Natural killer cell (primary cell): ENCODE results near the gene ACTL10. TPM values are rescaled to one million over a fixed set of nuclear protein-coding genes. Genes with fewer than 3 reads are reported as not detected.

Experiments
- ATAC-seq, 3 donors: fragments of 150-1000 bp in 2 of 3; fragments of 200-7000 bp in 1 of 3; cut with Tn5 transposase; 1 replicate in 1 of 3; 2 replicates in 2 of 3; pipeline ENCODE4 v1.10.0; 2021; ENCODE audit warnings: mild to moderate bottlenecking in 2 of 3, moderate library complexity in 2 of 3
- DNase-seq, 2 donors: peaks; one replicate each; pipeline versions ENCODE4 v3.0.0 to v3.0.0-alpha.2; 2013 to 2021; ENCODE audit warnings: mixed read lengths in 1 of 2
- H3K27ac ChIP-seq: one replicate; pipeline ENCODE4 v1.5.1; 2013; ENCODE audit warnings: mild to moderate bottlenecking, low read length
- H3K27me3 ChIP-seq: one replicate; pipeline ENCODE4 v1.6.1; 2013; ENCODE audit warnings: low read length; ENCODE audit not compliant: control insufficient read depth, insufficient read depth
- H3K36me3 ChIP-seq: one replicate; pipeline ENCODE4 v1.6.1; 2013; ENCODE audit warnings: low read length; ENCODE audit not compliant: control insufficient read depth, insufficient read depth
- H3K4me1 ChIP-seq: one replicate; pipeline ENCODE4 v1.6.1; 2013; ENCODE audit warnings: low read length; ENCODE audit not compliant: control insufficient read depth, insufficient read depth
- H3K4me3 ChIP-seq: one replicate; pipeline ENCODE4 v1.5.1; 2013; ENCODE audit warnings: low read length
- H3K9me3 ChIP-seq: one replicate; pipeline ENCODE4 v1.6.1; 2013; ENCODE audit warnings: low read length; ENCODE audit not compliant: control insufficient read depth, insufficient read depth
- H3K27ac Mint-ChIP-seq, 2 donors: one replicate each; pipeline ENCODE4 v1.8.0; 2022; ENCODE audit warnings: mild to moderate bottlenecking in 2 of 2, mixed read lengths in 2 of 2, moderate library complexity in 1 of 2
- H3K27me3 Mint-ChIP-seq, 2 donors: one replicate each; pipeline ENCODE4 v1.8.0; 2022; ENCODE audit warnings: low read depth in 2 of 2, mixed read lengths in 2 of 2
- H3K36me3 Mint-ChIP-seq: one replicate; pipeline ENCODE4 v1.8.0; 2022; ENCODE audit warnings: mixed read lengths
- H3K4me1 Mint-ChIP-seq, 2 donors: one replicate each; pipeline ENCODE4 v1.8.0; 2022; ENCODE audit warnings: mixed read lengths in 2 of 2
- H3K4me3 Mint-ChIP-seq: one replicate; pipeline ENCODE4 v1.8.0; 2022; ENCODE audit warnings: mild to moderate bottlenecking, moderate library complexity, mixed read lengths
- H3K9me3 Mint-ChIP-seq, 2 donors: one replicate each; pipeline ENCODE4 v1.8.0; 2022; ENCODE audit warnings: mixed read lengths in 2 of 2
- CTCF ChIP-seq: fragments of 200-600 bp; IDR thresholded peaks from one replicate; pipeline ENCODE4 v1.8.0; 2022; ENCODE audit warnings: antibody characterized with exemption
- WGBS: methylation state at CpG from one replicate; pipeline ENCODE4 v1.1.7; 2013; ENCODE audit warnings: missing lambda C conversion rate; ENCODE audit not compliant: insufficient coverage; 5-methylcytosine and 5-hydroxymethylcytosine counted together
- intact Hi-C: fragments of 100-400 bp; cut with micrococcal nuclease; formaldehyde crosslinking; loops from one replicate; pipeline ENCODE4 v1.14.2; 2022
- total RNA-seq, 4 donors: library from RNA; stranded (reverse); fragments of 120-200 nt in 1 of 4; gene quantifications; one replicate each; pipeline versions ENCODE4 v1.2.3 to v1.2.4, GENCODE V29; 2013 to 2022

The ACTL10 gene
- total RNA-seq, 3 donors from 2014 or later (not counting 1 experiment from before 2014, with no cell fraction given): 0.80 to 2.2 (median 1.1) TPM

GRCh38 chr20:33669224-33669623, 2.5 kb downstream of the ACTL10 start:
- ATAC-seq (no peak), DNase-seq (no peak)
- Mint-ChIP-seq H3K27ac (no peak overlapping the region), H3K9me3 (no peaks in the 10 kb centered on the region), H3K27me3 (no peaks in the 10 kb centered on the region), H3K4me3 (no peak overlapping the region), H3K4me1 (peaks cover 22 to 49% of the 10 kb centered on the region in 2 donors), H3K36me3 (no peaks in the 10 kb centered on the region)
- Histone ChIP-seq H3K9me3 (no peaks in the 10 kb centered on the region), H3K4me1 (peaks cover 49% of the 10 kb centered on the region), H3K36me3 (no peaks in the 10 kb centered on the region), H3K4me3 (no peak overlapping the region), H3K27me3 (no peaks in the 10 kb centered on the region), H3K27ac (no peak overlapping the region)
- no peak for TF ChIP-seq CTCF
- 90% methylated on average over 5 of the region's 5 CpGs for WGBS
- intact Hi-C loops: no loop called here

GRCh38 chr20:33669873-33670640, 3.3 kb downstream of the ACTL10 start:
- no peak for TF ChIP-seq CTCF
- peaks cover 49% of the 10 kb centered on the region for H3K4me1 ChIP-seq
- Mint-ChIP-seq H3K4me3 (no peak overlapping the region), H3K9me3 (no peaks in the 10 kb centered on the region), H3K4me1 (peaks cover 14 to 45% of the 10 kb centered on the region in 2 donors), H3K36me3 (no peaks in the 10 kb centered on the region), H3K27ac (no peak overlapping the region), H3K27me3 (no peaks in the 10 kb centered on the region)
- WGBS: 95% methylated on average over 12 of the region's 13 CpGs
- intact Hi-C loops: no loop called here
- H3K36me3 ChIP-seq: no peaks in the 10 kb centered on the region
- H3K27ac ChIP-seq: no peak overlapping the region
- H3K9me3 ChIP-seq: no peaks in the 10 kb centered on the region
- no peaks in the 10 kb centered on the region for H3K27me3 ChIP-seq
- ATAC-seq (no peak), DNase-seq (no peak)
- no peak overlapping the region for H3K4me3 ChIP-seq

- no peak overlapping the region for H3K4me3 Mint-ChIP-seq
- no peaks in the 10 kb centered on the region for H3K27me3 Mint-ChIP-seq
- peaks cover 14 to 44% of the 10 kb centered on the region in 2 donors for H3K4me1 Mint-ChIP-seq
- WGBS: 98% methylated on average over 6 of the region's 6 CpGs
- TF ChIP-seq CTCF: no peak
- no peaks in the 10 kb centered on the region for H3K36me3 Mint-ChIP-seq
- no peaks in the 10 kb centered on the region for H3K36me3 ChIP-seq
- ATAC-seq: no peak
- H3K27ac Mint-ChIP-seq: no peak overlapping the region
- H3K27ac ChIP-seq: no peak overlapping the region
- no peak for DNase-seq
- peaks cover 46% of the 10 kb centered on the region for H3K4me1 ChIP-seq
- no peaks in the 10 kb centered on the region for H3K9me3 Mint-ChIP-seq
- H3K9me3 ChIP-seq: no peaks in the 10 kb centered on the region
- no peak overlapping the region for H3K4me3 ChIP-seq
- H3K27me3 ChIP-seq: no peaks in the 10 kb centered on the region
- intact Hi-C loops: no loop called here
These were observed 4.2 kb downstream of the ACTL10 start for GRCh38 chr20:33670715-33671499.
